HG02885 (cell line): ENCODE data around the gene PLEKHM3.

Experiments
- ATAC-seq: cut with Tn5 transposase; IDR thresholded peaks from one replicate; pipeline ENCODE4 v1.9.1; 2021; ENCODE audit warnings: mild to moderate bottlenecking; ENCODE audit not compliant: unreplicated experiment, poor library complexity

The PLEKHM3 gene

DNA sequence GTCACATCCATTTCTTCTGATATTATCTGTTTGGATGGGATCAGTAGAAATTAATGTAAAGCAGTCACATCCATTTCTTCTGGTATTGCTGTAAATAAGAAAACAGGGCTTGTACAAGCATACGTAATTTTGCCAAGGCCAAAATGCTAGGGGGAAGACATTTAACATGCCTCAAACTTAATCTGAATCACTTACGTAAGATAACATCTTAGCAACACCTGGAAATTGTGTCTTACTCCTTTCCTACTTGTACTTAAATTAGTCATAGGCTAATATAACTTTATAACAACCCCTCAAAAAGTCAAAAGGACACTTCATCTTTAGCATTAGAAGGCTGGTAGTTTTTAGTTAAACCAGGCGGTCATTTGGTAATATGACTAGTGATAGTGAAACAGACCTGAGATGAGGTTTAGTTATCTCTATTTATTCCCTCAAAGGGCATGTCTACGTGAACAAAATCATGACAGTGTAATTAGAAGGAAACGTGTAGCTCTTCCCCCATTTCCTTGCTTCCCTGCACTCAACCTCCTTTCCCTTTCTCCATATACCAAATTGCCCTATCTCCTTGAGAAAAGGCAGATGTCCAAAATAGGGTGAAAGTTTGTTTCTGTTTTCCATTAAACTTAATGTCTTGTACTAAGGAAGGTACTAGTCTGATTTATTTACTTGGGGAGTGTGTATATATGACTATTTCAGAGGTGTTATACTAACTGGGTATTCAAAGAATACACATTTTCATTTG, 156.3 kb downstream of the PLEKHM3 start:
- no peak for ATAC-seq

DNA sequence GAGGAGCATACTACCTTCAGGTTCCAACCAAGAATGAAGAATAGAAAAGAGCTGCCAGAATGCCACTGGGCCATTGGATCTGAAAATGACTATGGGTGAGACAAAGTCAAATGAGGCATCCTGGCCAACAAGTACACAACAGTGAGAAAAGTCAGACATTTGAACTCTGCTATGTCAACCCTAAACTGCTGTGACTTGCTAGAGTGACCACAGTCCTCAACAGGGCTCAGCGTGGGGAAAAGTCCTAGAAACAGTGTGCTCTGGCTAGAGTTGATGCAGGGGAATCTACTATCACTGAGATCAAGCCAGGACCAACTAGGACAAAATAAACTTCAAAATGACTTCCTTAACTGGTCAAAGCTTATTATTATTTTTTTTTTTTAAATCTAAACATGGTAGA, 157.4 kb downstream of the PLEKHM3 start:
- no peak for ATAC-seq

GRCh38 chr2:207867056-207867455, 158.3 kb downstream of the PLEKHM3 start:
- no peak for ATAC-seq

- ATAC-seq: no peak
Measured at GRCh38 chr2:207865210-207865609, 160.1 kb downstream of the PLEKHM3 start.

GRCh38 chr2:207863345-207863744, 162.0 kb downstream of the PLEKHM3 start:
- no peak for ATAC-seq

- no peak for ATAC-seq
Measured at GRCh38 chr2:207861789-207862188, 163.5 kb downstream of the PLEKHM3 start.

GRCh38 chr2:207860685-207861084, 164.6 kb downstream of the PLEKHM3 start:
- ATAC-seq: no peak

DNA sequence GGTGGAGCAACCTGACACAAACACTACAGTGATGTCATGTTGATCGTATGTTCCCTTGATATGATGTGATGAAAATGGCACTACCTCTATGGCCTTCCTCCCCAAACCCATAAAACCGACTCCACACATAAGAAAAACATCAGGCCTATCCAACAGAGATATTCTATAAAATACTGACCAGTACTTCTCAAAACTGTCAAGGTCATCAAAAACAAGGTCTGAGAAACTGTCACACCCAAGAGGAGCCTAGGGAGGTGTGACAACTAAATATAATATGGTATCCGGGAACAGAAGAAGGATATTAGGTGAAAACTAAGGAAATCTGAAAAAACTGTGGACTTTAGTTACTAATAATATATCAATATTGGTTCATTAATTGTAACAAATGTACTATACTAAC, 169.7 kb downstream of the PLEKHM3 start:
- no peak for ATAC-seq

GRCh38 chr2:207854484-207855440, 170.6 kb downstream of the PLEKHM3 start:
- ATAC-seq: no peak

DNA sequence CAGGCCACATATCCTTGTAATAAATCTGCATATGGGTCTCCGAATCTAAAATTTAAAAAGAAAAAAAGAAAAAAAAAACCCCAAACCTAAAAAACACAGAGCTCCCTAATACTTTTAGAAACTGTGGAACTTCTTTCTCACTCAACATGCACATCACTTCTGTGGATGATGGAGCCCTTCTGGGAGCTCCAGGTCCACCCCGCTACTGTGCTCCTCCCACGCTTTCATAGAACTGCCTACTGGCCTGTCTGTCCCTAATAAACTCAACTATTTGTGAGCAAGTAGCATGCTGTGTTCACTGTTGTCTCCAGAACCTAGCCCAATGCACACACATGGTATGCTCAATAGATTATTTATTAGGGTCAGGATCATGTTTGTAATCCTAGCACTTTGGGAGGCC, 172.5 kb downstream of the PLEKHM3 start:
- ATAC-seq: no peak

DNA sequence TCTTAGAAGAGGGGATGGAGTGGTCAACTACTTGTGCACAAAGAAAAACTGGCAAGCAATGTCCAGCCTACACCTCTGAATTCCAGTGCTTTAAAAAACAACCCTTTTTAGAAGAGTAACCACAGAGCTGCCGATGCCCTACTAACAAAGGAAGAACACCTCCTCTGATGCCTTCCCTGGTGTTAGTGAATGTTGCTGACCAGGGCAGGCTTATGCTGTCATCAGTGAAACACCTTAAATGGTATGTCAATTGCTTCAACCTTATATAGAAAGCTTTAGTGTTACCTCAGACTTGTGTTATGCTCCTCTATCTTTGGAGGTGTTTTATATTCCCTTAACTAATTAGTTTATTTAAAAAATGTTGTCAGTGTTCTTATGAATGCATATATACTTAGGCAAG, 175.9 kb downstream of the PLEKHM3 start:
- ATAC-seq: no peak

GRCh38 chr2:207848545-207848928, 176.8 kb downstream of the PLEKHM3 start:
- no peak for ATAC-seq

DNA sequence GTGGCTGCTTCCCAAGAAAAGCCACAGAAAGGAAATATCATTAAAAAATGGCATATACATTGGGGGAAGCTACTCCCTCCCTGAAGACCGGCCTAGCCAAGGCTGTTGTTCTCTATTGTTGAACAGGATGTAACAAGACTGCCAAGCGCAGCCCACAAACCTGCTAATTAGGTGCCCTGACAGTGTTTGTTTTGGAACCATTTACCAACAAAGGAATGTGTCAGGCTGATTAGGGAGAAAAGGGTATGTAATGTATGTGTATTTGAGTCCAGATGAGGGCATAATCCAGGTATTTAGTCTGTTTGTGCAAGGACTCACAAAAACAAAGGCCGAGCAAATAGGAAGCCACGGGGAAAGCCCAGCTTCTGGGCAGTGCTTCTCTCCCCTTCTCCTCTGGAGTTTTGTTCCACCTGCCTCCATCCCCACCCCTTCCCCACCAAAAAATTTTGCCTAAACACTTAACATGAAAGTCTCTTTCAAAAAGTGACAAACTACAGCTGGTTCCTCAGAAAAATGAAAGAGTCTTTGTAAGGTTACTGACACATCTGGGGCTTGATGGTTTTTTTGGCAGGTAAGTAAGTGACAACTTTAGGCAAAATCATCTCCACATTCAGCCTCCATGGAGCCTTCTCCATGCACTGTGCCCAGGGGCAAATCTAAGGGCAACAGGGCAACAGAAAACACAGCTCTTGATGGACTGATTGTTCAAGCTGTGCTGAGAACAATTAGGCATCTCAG, 177.4 kb downstream of the PLEKHM3 start:
- no peak for ATAC-seq

GRCh38 chr2:207847098-207847806, 178.1 kb downstream of the PLEKHM3 start:
- no peak for ATAC-seq

GRCh38 chr2:207845202-207845864, 180.0 kb downstream of the PLEKHM3 start:
- ATAC-seq: no peak

- ATAC-seq: no peak
Measured at GRCh38 chr2:207844648-207845047, 180.7 kb downstream of the PLEKHM3 start.

DNA sequence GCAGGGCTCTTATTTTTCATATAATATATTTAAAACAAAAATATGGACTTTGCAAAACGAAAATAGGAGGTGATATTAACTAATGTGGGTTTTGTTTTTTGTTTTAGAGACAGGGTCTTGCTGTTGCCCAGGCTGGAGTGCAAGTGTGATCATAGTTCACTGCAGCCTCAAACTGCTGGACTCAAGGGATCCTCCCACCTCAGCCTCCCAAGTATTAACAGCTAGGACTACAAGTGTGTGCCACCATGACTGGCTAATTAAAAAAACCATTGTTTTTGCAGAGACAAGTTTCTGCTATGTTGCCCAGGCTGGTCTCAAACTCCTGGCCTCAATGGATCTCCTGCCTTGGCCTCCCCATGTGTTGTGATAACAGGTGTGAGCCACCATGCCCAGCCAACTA, 185.2 kb downstream of the PLEKHM3 start:
- ATAC-seq: no peak

DNA sequence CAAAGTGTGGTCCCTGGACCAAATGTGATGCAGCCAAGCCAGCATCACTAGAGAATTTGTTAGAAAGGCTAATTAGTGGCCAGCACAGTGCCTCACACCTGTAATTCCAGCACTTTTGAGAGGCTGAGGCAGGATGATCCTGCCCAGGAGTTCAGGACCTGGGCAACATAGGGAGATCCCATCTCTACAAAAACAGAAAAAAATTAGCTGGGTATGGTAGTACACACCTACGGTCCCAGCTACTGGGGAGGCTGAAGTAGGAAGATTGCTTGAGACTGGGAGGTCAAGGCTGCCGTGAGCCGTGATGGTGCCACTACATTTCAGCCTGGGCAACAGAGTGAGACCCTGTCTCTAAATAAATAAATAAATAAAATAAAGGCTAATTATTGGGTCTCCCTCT, 185.8 kb downstream of the PLEKHM3 start:
- no peak for ATAC-seq

- no peak for ATAC-seq
Measured at GRCh38 chr2:207839028-207839427, 186.3 kb downstream of the PLEKHM3 start.
